Ovary (tissue), 3 donors: ENCODE results near the gene TIMM22.

Experiments
- CTCF ChIP-seq, 3 donors: fragments of 450-650 bp in 2 of 3; fragments of 200-600 bp in 1 of 3; IDR thresholded peaks; one replicate each; pipeline versions ENCODE4 v1.5.1 to v1.8.0; 2016 to 2022; ENCODE audit warnings: antibody characterized with exemption in 3 of 3, mild to moderate bottlenecking in 1 of 3
- POLR2A ChIP-seq: fragments of 450-650 bp; IDR thresholded peaks from one replicate; pipeline ENCODE4 v1.6.1; 2017; ENCODE audit warnings: antibody characterized with exemption, mild to moderate bottlenecking, moderate library complexity
- donor health status: DM: no; HTN: no; CAD: no.

GRCh38 chr17:969811-970355 is 27.0 kb upstream of the TIMM22 start:
- no peak for TF ChIP-seq CTCF (IDR thresholded peaks at IDR 0.05)
- no peak for TF ChIP-seq POLR2A
